Thyroid gland (tissue), 4 donors: ENCODE results near the gene FKBP1A. TPM values are rescaled to one million over a fixed set of nuclear protein-coding genes. Genes with fewer than 3 reads are reported as not detected.

Source experiments
- DNase-seq, 2 donors: peaks; one replicate each; pipeline ENCODE4 v3.0.0-alpha.2; 2019
- H3K27ac ChIP-seq, 3 donors: fragments of 200-600 bp; sonication (generic); 1 replicate in 2 of 3; 2 replicates in 1 of 3; pipeline ENCODE4 v1.5.1; 2016 to 2019; ENCODE audit warnings: mild to moderate bottlenecking in 1 of 3, moderate library complexity in 1 of 3
- H3K27me3 ChIP-seq: fragments of 200-600 bp; sonication (generic); one replicate; pipeline ENCODE4 v1.5.1; 2019
- H3K36me3 ChIP-seq, 2 donors: fragments of 200-600 bp; sonication (generic); one replicate each; pipeline ENCODE4 v1.5.1; 2016 to 2019
- H3K4me1 ChIP-seq, 2 donors: fragments of 200-600 bp; sonication (generic); one replicate each; pipeline ENCODE4 v1.5.1; 2017 to 2019
- H3K4me3 ChIP-seq, 3 donors: fragments of 200-600 bp; sonication (generic); replicated peaks in 1 of 3; 1 replicate in 2 of 3; 2 replicates in 1 of 3; pipeline ENCODE4 v1.5.1; 2016; ENCODE audit warnings: mild to moderate bottlenecking in 1 of 3
- H3K9me3 ChIP-seq: fragments of 200-600 bp; sonication (generic); one replicate; pipeline ENCODE4 v1.5.1; 2017
- CTCF ChIP-seq, 6 experiments: fragments of 200-600 bp in 3 of 6; fragments of 450-650 bp in 3 of 6; sonication (generic) in 3 of 6; IDR thresholded peaks; one replicate each; pipeline ENCODE4 v1.5.1; 2016 to 2019; ENCODE audit warnings: antibody characterized with exemption in 6 of 6, mild to moderate bottlenecking in 2 of 6, inconsistent platforms in 1 of 6, moderate library complexity in 1 of 6
- POLR2A ChIP-seq, 2 donors: fragments of 450-650 bp; IDR thresholded peaks; one replicate each; pipeline ENCODE4 v1.6.1; 2017; ENCODE audit warnings: antibody characterized with exemption in 2 of 2, mild to moderate bottlenecking in 2 of 2, moderate library complexity in 1 of 2
- WGBS, 2 donors: methylation state at CpG; one replicate each; pipeline ENCODE4 v1.1.5; 2017; 5-methylcytosine and 5-hydroxymethylcytosine counted together
- intact Hi-C: fragments of 100-400 bp; cut with DNase I; formaldehyde crosslinking; loops from one replicate; pipeline ENCODE4 v1.15.1; 2023
- total RNA-seq, 4 donors: library from RNA; depleted of rRNA; stranded (reverse); fragments of >200 nt; gene quantifications; one replicate each; pipeline ENCODE4 v1.2.3, GENCODE V29; 2016

FKBP1A gene
- total RNA-seq, 4 donors from 2014 or later: 142 to 272 (median 189) TPM

GRCh38 chr20:1319462-1319861, 73.4 kb downstream of the FKBP1A start:
- Histone ChIP-seq H3K36me3 (no peaks in the 10 kb centered on the region), H3K4me3 (no peak overlapping the region), H3K27me3 (no peaks in the 10 kb centered on the region), H3K27ac (no peak overlapping the region), H3K4me1 (peaks cover 12 to 34% of the 10 kb centered on the region in 2 donors), H3K9me3 (no peaks in the 10 kb centered on the region)
- intact Hi-C loops: no loop called here
- 88% methylated on average over 4 of the region's 4 CpGs; no CpG with 5 or more reads in 1 of the 2 donors for WGBS, 2 donors
- DNase-seq: no peak
- TF ChIP-seq POLR2A (IDR thresholded peaks at IDR 0.05): no peak
- no peak for TF ChIP-seq CTCF (IDR thresholded peaks at IDR 0.05)

- WGBS, 2 donors: 85 to 87% methylated on average over 4 of the region's 4 CpGs
- H3K4me1 ChIP-seq: peaks cover 12 to 31% of the 10 kb centered on the region in 2 donors
- no peaks in the 10 kb centered on the region for H3K27me3 ChIP-seq
- H3K4me3 ChIP-seq: no peak overlapping the region
- H3K36me3 ChIP-seq: no peaks in the 10 kb centered on the region
- TF ChIP-seq POLR2A (IDR thresholded peaks at IDR 0.05): no peak
- TF ChIP-seq CTCF (IDR thresholded peaks at IDR 0.05): no peak
- H3K27ac ChIP-seq: no peak overlapping the region
- H3K9me3 ChIP-seq: no peaks in the 10 kb centered on the region
- DNase-seq: no peak
- intact Hi-C loops: no loop called here
Observed at GRCh38 chr20:1319051-1319450, 73.8 kb downstream of the FKBP1A start.

Other genes with a start within 250 kb of the FKBP1A start
- gene TMEM74B, start 208.1 kb downstream of the FKBP1A start, total RNA-seq: 1 to 10 TPM in 3 of 4 donors, under 1 TPM in 1; 0.63 to 2.7 (median 1.8) TPM
- gene C20orf202, start 189.6 kb downstream of the FKBP1A start, total RNA-seq: under 1 TPM in 1 of 4 donors, not detected in 3; 0.27 TPM
- gene RAD21L1, start 167.0 kb downstream of the FKBP1A start, total RNA-seq: not detected
- 10 to 100 TPM in 3 of 4 donors, 1 to 10 TPM in 1; 9.3 to 16.2 (median 13.6) TPM for gene SNPH, start 126.8 kb downstream of the FKBP1A start, total RNA-seq
- gene SDCBP2, start 63.9 kb downstream of the FKBP1A start, total RNA-seq: 10 to 100 TPM; 18.0 to 37.6 (median 34.7) TPM
- 10 to 100 TPM; 42.2 to 51.3 (median 48.8) TPM for gene NSFL1C, start 73.8 kb upstream of the FKBP1A start, total RNA-seq
- 1 to 10 TPM; 1.3 to 4.5 (median 2.3) TPM for gene SIRPB2, start 98.4 kb upstream of the FKBP1A start, total RNA-seq
- gene SIRPD, start 164.7 kb upstream of the FKBP1A start, total RNA-seq: not detected
- gene SIRPB1, start 227.0 kb upstream of the FKBP1A start, total RNA-seq: 1 to 10 TPM in 2 of 4 donors, under 1 TPM in 1, not detected in 1; 0.54 to 5.8 (median 3.2) TPM